ENCODE data around the gene POLR3K.
"Not testable (repeated sequence)": the region's sequence is repeated elsewhere in the genome, so short reads cannot be mapped to it uniquely, and the experiment has no call there.

POLR3K gene

DNA sequence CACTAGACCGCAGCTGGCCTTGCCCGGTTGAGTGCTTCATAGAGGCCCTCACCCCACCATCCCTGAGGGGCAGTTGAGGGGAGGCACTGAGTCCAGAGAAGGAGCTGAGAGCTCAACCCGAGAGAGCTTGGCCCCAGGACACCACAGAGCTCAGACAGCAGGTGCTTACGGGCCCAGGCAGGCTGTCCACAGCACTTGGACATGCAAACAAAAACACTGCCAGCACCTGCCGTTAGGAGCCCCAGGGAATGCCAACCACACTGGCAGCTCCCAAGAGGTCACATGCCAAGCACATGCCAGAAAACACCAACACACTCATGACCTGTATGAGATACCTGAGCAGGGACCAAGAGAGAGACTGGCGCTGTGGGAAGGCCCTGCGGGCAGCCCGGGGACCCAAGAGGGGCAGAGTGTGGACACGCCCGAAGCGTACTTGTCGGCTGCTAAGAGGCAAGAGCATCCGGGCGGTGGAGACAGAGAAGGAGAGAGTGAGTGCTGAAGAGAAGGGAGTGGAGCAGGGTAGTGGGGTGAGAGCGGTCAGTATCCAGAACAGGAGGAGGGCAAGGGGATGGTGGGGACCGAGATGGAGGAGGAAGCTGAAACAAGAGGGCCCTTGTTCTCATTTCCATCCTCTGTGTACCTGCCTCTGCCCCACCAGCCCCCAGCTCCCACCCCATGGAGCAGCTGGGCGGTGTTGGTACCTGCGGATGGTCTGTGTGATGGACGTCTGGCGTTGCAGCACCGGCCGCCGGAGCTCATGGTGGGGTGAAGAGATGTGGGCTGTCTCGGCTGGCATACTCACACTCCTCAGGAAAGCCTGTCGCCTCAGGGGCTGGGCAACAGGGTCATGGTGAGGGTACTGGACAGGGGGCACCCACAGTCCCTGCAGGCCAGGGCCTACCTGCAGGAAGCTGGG lies 10.8 kb upstream of the POLR3K start:
- no peak for DNase-seq (ENCODE audit: low spot score)

GRCh38 chr16:63466-63865 lies 10.1 kb upstream of the POLR3K start:
- no peak for DNase-seq (ENCODE audit: low spot score)

- no peak for DNase-seq (ENCODE audit: low spot score)
Measured at GRCh38 chr16:62968-63391, 9.6 kb upstream of the POLR3K start.

DNA sequence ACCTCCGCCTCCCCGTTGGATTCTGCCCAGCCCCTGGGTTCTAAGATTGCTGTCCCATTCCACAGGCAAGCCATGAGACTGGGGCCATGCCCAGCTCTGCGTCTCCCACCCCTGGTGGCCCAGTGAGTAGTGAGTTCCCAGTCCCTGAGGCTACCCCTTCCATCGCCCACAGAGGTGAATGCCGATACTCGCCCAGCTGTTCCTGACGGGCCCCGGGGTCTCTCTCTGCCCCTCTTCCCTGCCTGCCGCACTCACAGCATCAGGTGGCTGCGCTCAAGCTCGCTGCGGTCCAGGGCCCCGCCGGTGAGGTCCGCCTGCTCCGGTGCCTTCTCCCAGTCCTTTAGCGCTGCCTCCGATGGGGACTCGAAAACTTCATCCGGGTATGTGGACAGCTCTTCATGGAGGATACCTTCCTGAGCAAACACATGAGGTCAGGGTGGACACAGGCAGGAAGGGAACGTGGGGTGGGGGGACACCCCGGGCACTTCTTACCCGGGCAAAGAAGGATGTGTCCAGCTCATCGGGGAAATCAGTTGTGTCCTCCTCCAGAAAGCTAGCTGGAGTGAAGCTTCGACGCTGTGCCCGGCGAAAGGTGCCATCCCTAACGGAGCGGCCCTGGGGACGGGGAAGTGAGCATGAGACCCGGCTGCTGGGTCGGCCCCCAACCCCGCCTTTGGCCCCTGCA lies 9.0 kb upstream of the POLR3K start:
- no peak for DNase-seq (ENCODE audit: low spot score)

GRCh38 chr16:61879-62281 lies 8.5 kb upstream of the POLR3K start:
- DNase-seq (ENCODE audit: low spot score), result no peak

DNA sequence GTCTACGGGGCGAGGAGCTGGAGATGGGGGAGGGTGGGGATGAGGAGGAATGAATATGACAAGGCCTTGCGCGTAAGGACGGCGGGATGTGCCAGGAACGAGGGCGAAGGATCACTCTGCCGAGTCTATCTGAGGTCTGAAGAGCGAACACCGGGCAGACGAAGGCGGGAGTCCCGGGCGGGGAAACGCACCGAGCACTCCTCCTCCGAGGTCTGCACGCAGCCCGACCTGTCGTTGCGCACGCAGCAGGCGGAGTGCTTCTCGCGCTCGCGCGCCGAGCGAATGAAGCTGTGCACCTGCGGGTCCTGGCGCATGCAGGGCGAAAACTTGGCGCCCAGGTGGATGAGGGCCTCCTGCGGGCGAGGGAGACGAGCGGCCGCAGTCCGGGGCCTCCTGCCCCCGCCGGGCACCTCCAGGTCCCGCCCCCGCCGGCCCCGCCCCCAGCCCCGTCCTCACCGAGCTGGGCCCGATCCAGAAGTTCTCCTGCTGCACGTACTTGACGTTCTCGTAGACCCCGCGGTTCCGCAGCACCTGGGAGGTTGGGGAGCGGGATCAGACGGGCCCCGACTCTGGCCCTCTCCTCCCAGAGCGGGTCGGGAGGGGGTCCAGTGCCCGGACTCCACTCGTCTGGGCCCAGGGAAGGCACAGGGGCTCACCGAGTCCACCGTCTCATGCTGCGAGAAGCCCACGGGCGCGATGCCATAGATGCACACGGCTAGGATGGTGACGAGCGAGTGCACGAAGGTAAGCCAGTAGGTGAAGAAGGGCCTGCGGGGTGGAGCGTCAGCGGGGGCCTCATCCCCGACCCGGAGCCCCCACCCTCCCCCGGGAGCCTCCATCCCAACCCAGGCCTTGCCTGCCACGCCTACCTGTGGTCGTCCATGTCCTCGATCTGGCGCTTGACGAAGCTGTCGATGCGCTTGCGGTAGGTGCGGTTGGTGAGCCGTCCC lies 7.8 kb upstream of the POLR3K start:
- DNase-seq (ENCODE audit: low spot score), result no peak

GRCh38 chr16:60166-60565 lies 6.8 kb upstream of the POLR3K start:
- DNase-seq (ENCODE audit: low spot score), result no peak

DNA sequence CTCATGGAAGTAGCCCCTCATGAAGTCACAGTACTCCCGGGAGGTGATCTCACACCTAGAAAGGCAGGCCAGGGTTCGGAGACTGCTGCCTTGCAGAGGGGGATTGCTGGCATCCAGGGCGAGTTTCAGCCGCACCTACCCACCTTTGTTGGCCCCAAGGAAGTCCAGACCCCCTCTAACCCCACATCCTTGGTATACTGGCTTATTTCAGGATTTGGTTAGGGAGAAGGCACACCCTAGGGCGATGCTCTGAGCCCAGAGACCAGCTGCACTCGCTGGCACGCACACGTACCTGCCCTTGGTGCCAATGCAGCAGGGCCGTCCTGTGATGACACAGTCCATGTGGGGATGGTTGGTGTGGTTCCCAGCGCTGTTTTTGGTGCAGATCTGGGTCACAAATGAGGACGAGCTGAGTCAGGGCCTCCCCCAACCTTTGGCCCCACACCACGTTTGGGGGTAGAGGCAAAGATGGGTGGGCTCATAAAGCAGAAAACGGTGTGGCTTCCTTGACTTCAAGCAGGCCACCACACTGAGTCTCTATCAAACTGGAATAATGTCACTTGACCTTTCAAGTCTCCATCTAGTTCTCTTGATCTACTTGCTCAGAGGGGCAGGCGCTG lies 6.1 kb upstream of the POLR3K start:
- DNase-seq (ENCODE audit: low spot score), result no peak

DNA sequence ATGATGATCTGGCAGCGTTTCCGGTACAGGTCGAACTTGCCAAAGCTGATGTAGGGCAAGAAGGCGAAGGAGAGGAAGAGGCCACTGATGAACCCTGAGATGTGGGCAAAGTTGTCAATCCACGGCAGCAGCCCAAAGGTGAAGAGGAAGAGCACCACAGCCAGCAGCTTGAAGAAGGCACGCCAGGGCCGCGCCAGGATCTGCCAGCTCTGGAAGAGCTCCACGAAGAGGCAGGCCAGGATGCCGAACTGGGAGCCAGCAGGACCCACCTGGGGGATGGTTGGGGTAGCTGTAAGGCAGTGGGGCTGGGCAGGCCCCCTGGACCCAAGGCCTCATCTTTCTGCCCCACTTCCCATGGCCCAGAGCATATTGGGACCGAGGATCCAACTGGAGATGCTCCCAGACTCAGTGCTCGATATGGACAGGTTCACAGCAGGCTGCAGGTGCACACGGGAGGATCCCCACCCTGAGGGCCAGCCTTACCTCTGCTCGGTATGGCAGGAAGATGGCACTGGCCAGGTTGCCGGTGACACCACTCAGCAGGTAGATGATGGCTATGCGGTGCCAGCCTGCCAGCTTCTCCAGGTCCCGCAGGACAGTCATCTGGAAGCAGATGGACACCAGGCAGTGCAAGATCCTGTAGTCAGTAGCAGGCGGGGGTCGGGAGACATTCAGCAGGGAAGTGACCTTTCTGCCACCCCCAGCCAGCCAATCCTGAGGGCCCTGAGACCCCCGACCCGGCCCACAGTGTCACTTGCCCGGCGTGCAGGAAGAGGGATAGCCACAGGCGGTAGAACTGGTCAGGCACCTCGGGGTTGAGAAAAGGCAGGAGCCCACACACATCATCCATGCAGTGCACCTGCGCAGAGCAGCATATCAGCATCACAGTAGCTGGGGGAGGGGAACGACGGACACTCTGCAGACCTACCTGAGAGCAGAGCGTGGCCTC lies 5.4 kb upstream of the POLR3K start:
- no peak for DNase-seq (ENCODE audit: low spot score)

DNA sequence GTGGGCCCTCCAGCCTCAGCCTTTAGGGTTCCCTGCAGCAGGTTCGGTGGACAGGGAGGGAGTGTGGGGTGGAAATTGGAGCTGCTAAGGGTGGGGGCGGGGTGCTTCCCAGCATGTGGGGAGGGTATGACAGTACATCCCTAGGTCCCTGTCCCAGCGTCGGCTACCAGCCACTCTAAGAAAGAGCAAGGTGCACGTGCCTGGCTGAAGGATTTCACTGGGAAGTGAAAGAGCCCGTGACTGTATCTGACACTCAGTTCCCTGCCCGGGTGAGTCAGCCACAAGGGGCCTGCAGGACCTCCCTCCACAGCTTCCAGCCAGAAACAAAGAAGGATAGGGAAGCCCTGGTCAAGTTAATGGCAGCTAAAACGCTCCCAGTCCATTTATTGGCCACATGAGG lies 4.3 kb upstream of the POLR3K start:
- no peak for DNase-seq (ENCODE audit: low spot score)

- DNase-seq (ENCODE audit: low spot score), result no peak
Measured at GRCh38 chr16:56231-56927, 3.0 kb upstream of the POLR3K start.

GRCh38 chr16:55571-56136 lies 2.2 kb upstream of the POLR3K start:
- DNase-seq (ENCODE audit: low spot score), result no peak

DNA sequence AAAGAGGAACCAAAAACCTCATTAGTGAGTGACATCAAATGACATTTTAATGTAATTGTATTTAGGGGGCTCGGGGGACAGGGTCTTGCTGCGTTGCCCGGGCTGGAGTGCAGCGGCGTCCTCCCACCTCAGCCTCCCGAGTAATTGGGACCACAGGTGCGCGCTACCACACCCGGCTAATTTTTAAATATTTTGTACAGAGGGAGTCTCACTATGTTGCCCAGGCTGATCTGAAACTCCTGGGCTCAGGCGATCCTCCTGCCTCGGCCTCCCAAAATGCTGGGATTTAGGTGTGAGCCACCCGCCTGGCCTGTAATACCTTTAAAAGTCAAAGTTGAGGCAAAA lies 801 bp upstream of the POLR3K start:
- DNase-seq (ENCODE audit: low spot score), result no peak

GRCh38 chr16:50769-51591 lies 2.4 kb downstream of the POLR3K start:
- DNase-seq (ENCODE audit: low spot score), result no peak

DNA sequence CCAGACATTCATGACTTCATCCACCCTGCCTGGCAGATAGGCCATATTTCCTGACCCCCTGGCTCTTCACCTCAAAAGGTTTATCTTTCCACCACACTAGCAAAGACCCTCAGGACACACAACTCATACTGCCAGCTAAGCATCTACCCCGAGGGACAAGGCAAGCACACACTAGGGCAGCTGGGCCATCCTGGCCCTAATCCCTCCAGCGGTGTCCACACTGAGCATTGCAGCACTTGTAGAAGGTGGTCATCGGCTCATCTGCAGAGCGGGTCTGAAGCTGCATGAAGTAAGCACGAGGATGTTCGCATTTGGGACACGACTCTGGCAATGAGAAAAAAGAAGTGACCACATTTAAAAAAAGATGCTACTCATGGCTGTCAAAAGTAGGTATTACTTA lies 6.2 kb downstream of the POLR3K start:
- DNase-seq (ENCODE audit: low spot score), result no peak

GRCh38 chr16:46510-46909 lies 6.9 kb downstream of the POLR3K start:
- not testable (repeated sequence) for DNase-seq (ENCODE audit: low spot score)

GRCh38 chr16:45454-45853 lies 8.0 kb downstream of the POLR3K start:
- no peak for DNase-seq (ENCODE audit: low spot score)

DNA sequence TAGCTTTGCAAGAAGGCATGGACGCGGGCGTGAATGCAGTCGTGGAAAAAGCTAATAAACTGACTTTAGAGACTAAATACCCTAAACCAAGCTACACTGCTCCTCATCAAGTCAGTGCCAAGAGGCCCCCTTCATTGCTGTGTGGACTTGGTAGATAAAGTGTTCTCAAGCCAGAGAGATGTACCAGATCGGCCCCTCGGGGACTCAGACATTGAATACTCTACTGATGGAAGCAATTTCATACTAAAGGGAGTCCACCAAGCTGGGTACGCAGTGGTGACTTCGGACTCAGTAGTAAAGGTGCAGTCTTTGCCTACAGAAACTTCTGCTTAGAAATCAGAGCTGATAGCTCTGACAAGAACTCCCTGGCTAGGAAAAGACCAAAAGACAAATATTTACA lies 8.8 kb downstream of the POLR3K start:
- DNase-seq (ENCODE audit: low spot score), result no peak

DNA sequence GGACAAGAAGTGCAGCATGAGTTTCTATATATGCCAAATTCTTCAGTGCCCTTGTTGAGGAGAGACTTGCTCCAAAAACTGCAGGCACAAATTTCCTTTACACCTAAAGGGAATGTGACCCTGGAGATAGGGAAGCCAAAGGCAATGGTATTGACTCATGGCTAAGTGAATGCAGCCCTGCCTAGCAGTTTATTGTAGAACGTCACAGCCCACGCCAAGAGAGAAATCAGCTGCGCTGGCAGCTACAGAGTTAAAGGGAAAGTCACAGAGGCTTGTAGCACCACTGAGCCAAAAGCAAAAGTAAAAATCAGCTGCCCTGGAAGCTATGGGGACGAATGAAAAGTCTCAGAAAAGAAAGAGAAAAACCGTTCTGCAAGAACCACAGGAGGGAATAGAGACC lies 10.1 kb downstream of the POLR3K start:
- no peak for DNase-seq (ENCODE audit: low spot score)

All from pons (tissue), 1 donor.